Activated T-helper 1 cell treated with anti-CD3 and anti-CD28 coated beads, Interleukin-12 subunit alpha, Interleukin-12 subunit beta, Interleukin-2, Interleukin-4 antibody, amounts not matched to agents 30 ng/mL and 10 ng/mL and 1 ng/mL, durations not matched to agents 14 hours and 24 hours and 36 hours (primary cell): ENCODE measurements around the gene KIF22. TPM values are rescaled to one million over a fixed set of nuclear protein-coding genes. Genes with fewer than 3 reads are reported as not detected.
"Not testable (repeated sequence)": the region's sequence is repeated elsewhere in the genome, so short reads cannot be mapped to it uniquely, and the experiment has no call there.

ENCODE experiments used
- DNase-seq: peaks from one replicate; pipeline ENCODE4 v3.0.0; 2021; ENCODE audit warnings: low spot score
- H3K27ac Mint-ChIP-seq: one replicate; pipeline ENCODE4 v1.8.0; 2021; ENCODE audit warnings: mild to moderate bottlenecking, mixed read lengths
- H3K27me3 Mint-ChIP-seq: one replicate; pipeline ENCODE4 v1.8.0; 2022; ENCODE audit warnings: mild to moderate bottlenecking, moderate library complexity, mixed read lengths; ENCODE audit not compliant: insufficient read depth
- H3K36me3 Mint-ChIP-seq: one replicate; pipeline ENCODE4 v1.8.0; 2021; ENCODE audit warnings: low read depth, mixed read lengths
- H3K4me1 Mint-ChIP-seq: one replicate; pipeline ENCODE4 v1.8.0; 2021; ENCODE audit warnings: low read depth, mixed read lengths
- H3K4me3 Mint-ChIP-seq: one replicate; pipeline ENCODE4 v1.8.0; 2021; ENCODE audit warnings: mild to moderate bottlenecking, moderate library complexity, mixed read lengths
- H3K9me3 Mint-ChIP-seq: one replicate; pipeline ENCODE4 v1.8.0; 2021; ENCODE audit warnings: mixed read lengths
- intact Hi-C: fragments of 100-400 bp; cut with micrococcal nuclease; formaldehyde crosslinking; loops from one replicate; pipeline ENCODE4 v1.15.1; 2024
- total RNA-seq: library from RNA; stranded (reverse); gene quantifications from 2 replicates; pipeline ENCODE4 v1.2.3, GENCODE V29; 2022

The KIF22 gene
- total RNA-seq, 1 donor from 2014 or later: 140 TPM

DNA sequence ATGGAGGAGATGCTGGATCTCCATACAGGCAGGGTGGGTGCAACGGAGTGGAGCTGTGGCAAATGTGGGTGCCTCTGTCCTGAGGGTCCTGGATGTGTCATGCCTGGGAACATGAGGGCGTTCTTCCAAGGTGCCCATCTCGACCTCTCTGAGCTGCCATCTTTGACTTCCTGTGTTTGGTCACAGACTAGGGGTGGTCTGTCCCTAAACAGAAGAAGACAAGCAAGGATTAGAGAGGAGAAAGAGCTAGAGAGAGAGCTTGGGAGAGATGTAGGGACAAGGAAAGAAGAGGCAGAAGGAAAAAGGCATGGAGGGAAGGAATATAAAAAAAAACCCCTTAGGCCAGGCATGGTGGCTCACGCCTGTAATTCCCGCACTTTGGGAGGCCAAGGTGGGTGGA is 15.8 kb upstream of the KIF22 start:
- Mint-ChIP-seq H3K4me3 (no peak overlapping the region), H3K27ac (no peak overlapping the region), H3K9me3 (no peaks in the 10 kb centered on the region), H3K4me1 (no peaks in the 10 kb centered on the region), H3K36me3 (no peaks in the 10 kb centered on the region), H3K27me3 (peaks cover 9% of the 10 kb centered on the region)
- no peak for DNase-seq
- intact Hi-C loops: no loop called here

- Mint-ChIP-seq H3K27ac (no peak overlapping the region), H3K27me3 (peaks cover 12% of the 10 kb centered on the region), H3K36me3 (no peaks in the 10 kb centered on the region), H3K9me3 (no peaks in the 10 kb centered on the region), H3K4me3 (no peak overlapping the region), H3K4me1 (no peaks in the 10 kb centered on the region)
- intact Hi-C loops: no loop called here
- no peak for DNase-seq
Measured at GRCh38 chr16:29775742-29776408, 14.7 kb upstream of the KIF22 start.

- H3K36me3 Mint-ChIP-seq: peaks cover 1% of the 10 kb centered on the region
- no peak for DNase-seq
- no peaks in the 10 kb centered on the region for H3K9me3 Mint-ChIP-seq
- peaks cover 13% of the 10 kb centered on the region for H3K27me3 Mint-ChIP-seq
- intact Hi-C loops: no loop called here
- no peak within 1 kb of the TSS for H3K4me3 Mint-ChIP-seq
- H3K27ac Mint-ChIP-seq: no peak within 1 kb of the TSS
- H3K4me1 Mint-ChIP-seq: no peaks in the 10 kb centered on the region
Measured at GRCh38 chr16:29777576-29778350, 12.8 kb upstream of the KIF22 start, which contains the start of gene ZG16. Gene ZG16, plus strand, starts transcription at chr16:29778256. Its CDS starts 1,011 bp downstream, at chr16:29779267.

GRCh38 chr16:29779474-29779873 is 11.1 kb upstream of the KIF22 start:
- Mint-ChIP-seq H3K27me3 (peaks cover 13% of the 10 kb centered on the region), H3K4me3 (no peak overlapping the region), H3K4me1 (peaks cover 10% of the 10 kb centered on the region), H3K9me3 (no peaks in the 10 kb centered on the region), H3K27ac (no peak overlapping the region), H3K36me3 (peaks cover 1% of the 10 kb centered on the region)
- DNase-seq: no peak
- intact Hi-C loops: no loop called here

DNA sequence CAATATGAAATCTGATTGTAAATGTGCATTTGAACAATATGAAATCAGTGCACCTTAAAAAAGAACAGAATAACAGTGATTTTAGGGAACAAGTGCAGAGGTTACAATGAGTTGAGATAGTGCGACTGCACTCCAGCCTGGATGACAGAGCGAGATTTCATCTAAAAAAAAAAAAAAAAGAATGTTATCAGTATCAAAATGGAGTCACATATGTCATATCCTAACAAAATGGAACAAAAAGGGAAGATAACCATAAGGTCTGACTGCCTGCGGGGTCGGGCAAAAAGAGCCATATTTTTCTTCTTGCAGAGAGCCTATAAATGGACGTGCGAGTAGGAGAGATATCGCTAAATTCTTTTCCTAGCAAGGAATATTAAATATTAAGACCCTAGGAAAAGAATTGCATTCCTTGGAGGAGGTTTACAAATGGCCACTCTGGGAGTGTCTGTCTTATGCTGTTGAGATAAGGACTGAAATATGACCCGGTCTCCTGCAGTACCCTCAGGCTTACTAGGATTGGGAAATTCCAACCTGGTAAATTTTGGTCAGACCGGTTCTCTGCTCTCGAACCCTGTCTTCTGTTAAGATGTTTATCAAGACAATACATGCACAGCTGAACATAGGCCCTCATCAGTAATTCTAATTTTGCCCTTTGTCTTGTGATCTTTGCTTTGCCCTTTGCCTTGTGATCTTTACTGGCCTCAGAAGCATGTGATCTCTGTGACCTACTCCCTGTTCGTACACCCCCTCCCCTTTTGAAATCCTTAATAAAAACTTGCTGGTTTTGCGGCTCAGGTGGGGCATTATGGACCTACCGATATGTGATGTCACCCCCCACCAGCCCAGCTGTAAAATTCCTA is 7.2 kb upstream of the KIF22 start:
- H3K27me3 Mint-ChIP-seq, intact Hi-C loops, H3K27ac Mint-ChIP-seq, DNase-seq, H3K9me3 Mint-ChIP-seq, H3K4me3 Mint-ChIP-seq, H3K36me3 Mint-ChIP-seq: not testable (repeated sequence)
- peaks cover 21% of the 10 kb centered on the region for H3K4me1 Mint-ChIP-seq

- Mint-ChIP-seq H3K4me3 (no peak overlapping the region), H3K4me1 (peaks cover 21% of the 10 kb centered on the region), H3K27ac (peak overlapping the region; percentile 16), H3K27me3 (peaks cover 5% of the 10 kb centered on the region), H3K9me3 (no peaks in the 10 kb centered on the region), H3K36me3 (peaks cover 1% of the 10 kb centered on the region)
- DNase-seq: no peak
- intact Hi-C loops: loop anchor here (2.0 kb wide), 1 partner anchor 39 kb away; the partner anchor contains the start of gene C16orf54
Measured at GRCh38 chr16:29784157-29784556, 6.4 kb upstream of the KIF22 start.

DNA sequence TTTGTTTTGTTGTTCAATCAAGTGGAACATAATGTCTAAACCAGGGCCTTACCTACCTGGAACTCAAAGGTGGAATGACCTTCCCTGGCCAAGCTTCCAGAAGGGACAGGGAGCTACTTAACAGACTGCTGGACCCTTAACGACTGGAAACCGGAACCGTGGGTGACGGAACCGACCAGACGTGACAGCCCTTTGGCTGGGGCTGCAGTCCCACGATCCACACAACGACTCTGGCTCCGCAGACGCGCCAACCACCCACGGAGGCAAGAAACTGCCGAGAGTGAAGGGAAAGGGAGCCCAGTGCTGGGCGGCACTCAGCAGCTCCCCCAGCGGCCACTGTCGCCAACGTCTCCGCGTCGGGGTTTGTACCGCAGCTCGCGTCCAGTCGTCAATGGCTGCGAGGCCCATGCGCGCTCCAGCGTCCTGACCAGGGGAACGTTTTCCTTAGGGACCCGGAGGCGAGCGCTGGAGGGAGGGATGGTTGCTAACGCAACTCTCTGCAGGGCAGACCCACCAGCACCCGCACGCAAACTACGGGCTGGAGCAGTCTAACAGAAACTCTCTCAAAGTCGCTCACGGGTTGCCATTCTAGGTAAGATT is 5.5 kb upstream of the KIF22 start:
- H3K4me1 Mint-ChIP-seq: peaks cover 24% of the 10 kb centered on the region
- intact Hi-C loops: loop anchor here (1.0 to 2.0 kb wide), 2 partner anchors 40 to 53 kb away; partner anchors contain the start of gene C16orf54
- peak; percentile 69 for DNase-seq
- peaks cover 5% of the 10 kb centered on the region for H3K27me3 Mint-ChIP-seq
- H3K36me3 Mint-ChIP-seq: peaks cover 1% of the 10 kb centered on the region
- H3K4me3 Mint-ChIP-seq: peak overlapping the region; percentile 28
- no peaks in the 10 kb centered on the region for H3K9me3 Mint-ChIP-seq
- H3K27ac Mint-ChIP-seq: no peak overlapping the region

GRCh38 chr16:29787155-29787554 is 3.4 kb upstream of the KIF22 start:
- DNase-seq, H3K9me3 Mint-ChIP-seq, H3K4me3 Mint-ChIP-seq, intact Hi-C loops, H3K27me3 Mint-ChIP-seq, H3K36me3 Mint-ChIP-seq, H3K27ac Mint-ChIP-seq: not testable (repeated sequence)
- H3K4me1 Mint-ChIP-seq: peaks cover 36% of the 10 kb centered on the region

DNA sequence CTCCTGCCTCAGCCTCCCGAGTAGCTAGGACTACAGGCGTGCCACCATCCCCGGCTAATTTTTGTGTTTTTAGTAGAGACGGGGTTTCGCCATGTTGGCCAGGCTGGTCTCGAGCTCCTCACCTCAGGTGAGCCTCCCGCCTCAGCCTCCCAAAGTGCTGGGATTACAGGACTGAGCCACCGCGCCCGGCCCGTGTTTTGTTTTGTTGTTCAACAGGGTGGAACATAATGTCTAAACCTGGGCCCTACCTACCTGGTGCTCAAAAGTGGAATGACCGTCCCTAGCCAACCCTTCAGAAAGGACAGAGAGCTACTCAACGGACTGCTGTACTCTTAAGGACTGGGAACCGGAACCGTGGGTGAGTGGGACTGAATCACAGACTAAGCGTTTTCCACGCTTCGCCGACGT is 772 bp upstream of the KIF22 start:
- H3K4me3 Mint-ChIP-seq: peak overlapping the region; percentile 99
- peak overlapping the region; percentile 97 for H3K27ac Mint-ChIP-seq
- no peak for DNase-seq

DNA sequence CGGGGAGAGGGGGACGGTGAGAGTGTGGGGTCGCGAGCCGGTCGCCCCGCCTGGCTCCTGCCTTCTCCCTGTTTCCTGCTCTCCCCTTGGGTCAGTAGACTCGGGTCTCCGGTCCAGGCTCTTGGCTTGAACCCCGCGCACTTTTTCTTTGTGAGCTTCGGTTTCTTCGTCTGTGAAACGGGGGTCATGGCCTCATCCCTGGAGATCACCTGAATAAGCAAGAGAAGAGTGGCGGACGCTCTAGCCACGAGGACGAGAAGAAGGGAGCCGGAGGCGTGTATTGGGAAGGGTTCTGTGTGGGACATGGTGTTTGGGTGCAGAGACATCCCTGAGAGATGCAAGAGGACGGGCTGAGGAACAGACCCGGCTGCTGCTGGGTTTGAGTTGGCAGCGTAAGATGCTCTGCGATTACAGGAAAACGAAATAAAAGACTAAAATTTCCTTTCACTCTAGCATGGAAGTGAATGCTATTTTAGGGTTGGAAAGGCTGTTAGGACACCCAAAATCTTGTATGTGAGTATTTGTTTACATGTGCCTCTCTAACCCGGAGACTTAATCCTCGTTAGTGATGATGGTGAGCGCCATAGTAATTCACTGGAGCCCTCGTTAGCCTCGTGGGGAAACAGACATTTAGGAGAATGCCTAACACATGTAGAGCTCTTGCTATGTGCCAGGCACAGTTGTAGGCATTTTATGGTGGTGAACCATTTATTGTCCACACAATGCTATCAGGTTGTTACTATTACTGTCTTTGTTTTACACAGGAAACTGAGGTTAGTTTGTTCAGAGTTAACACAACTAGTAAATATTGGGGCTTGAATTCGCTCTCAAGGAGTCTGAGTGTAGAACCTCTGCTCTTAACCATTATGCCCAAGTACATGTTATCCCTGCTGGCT is 646 bp downstream of the KIF22 start:
- Mint-ChIP-seq H3K4me3 (peak overlapping the region; percentile 99), H3K4me1 (peaks cover 41% of the 10 kb centered on the region), H3K36me3 (peaks cover 24% of the 10 kb centered on the region), H3K27ac (peak overlapping the region; percentile 97), H3K27me3 (no peaks in the 10 kb centered on the region), H3K9me3 (no peaks in the 10 kb centered on the region)
- intact Hi-C loops: loop anchor here (1.0 to 5.0 kb wide), 10 partner anchors 14 to 969 kb away; partner anchors contain the start of genes ATXN2L, CDIPT, INO80E and KCTD13
- no peak for DNase-seq

More for the DNA sequence above, 772 bp upstream of the KIF22 start:
- H3K27me3 Mint-ChIP-seq: no peaks in the 10 kb centered on the region
- intact Hi-C loops: loop anchor here (1.0 to 5.0 kb wide), 10 partner anchors 16 to 967 kb away; partner anchors contain the start of genes ATXN2L, CDIPT, INO80E and KCTD13
- peaks cover 46% of the 10 kb centered on the region for H3K4me1 Mint-ChIP-seq
- H3K36me3 Mint-ChIP-seq: peaks cover 21% of the 10 kb centered on the region
- no peaks in the 10 kb centered on the region for H3K9me3 Mint-ChIP-seq
